Fibroblast of lung (primary cell): ENCODE data around the gene DYNLT4. TPM values are rescaled to one million over a fixed set of nuclear protein-coding genes. Genes with fewer than 3 reads are reported as not detected.

Experiments
- DNase-seq, 2 donors: peaks; one replicate each; pipeline versions ENCODE4 v3.0.0 to v3.0.0-alpha.2; 2010; ENCODE audit warnings: low read depth in 2 of 2
- H2AFZ ChIP-seq: 2 replicates; pipeline ENCODE4 v1.5.1; 2012; ENCODE audit warnings: low read length, control low read depth, inconsistent platforms
- H3K27ac ChIP-seq: 2 replicates; pipeline ENCODE4 v1.5.1; 2011; ENCODE audit warnings: low read length, control low read depth; ENCODE audit not compliant: insufficient read depth
- H3K27me3 ChIP-seq: 2 replicates; pipeline ENCODE4 v1.5.1; 2011; ENCODE audit warnings: mild to moderate bottlenecking, low read length; ENCODE audit not compliant: control insufficient read depth, insufficient read depth
- H3K36me3 ChIP-seq: 2 replicates; pipeline ENCODE4 v1.5.1; 2011; ENCODE audit warnings: low read length; ENCODE audit not compliant: control insufficient read depth, insufficient read depth
- H3K4me1 ChIP-seq: 2 replicates; pipeline ENCODE4 v1.5.1; 2011; ENCODE audit warnings: low read length; ENCODE audit not compliant: control insufficient read depth, insufficient read depth; ENCODE audit errors: extremely low read depth
- H3K4me2 ChIP-seq: 2 replicates; pipeline ENCODE4 v1.5.1; 2011; ENCODE audit warnings: low read length, control low read depth; ENCODE audit not compliant: insufficient read depth; ENCODE audit errors: extremely low read depth
- H3K4me3 ChIP-seq, 4 experiments: fragments of 200-600 bp in 1 of 4; sonication (generic) in 1 of 4; replicated peaks in 1 of 4; 2 replicates each; pipeline ENCODE4 v1.5.1; 2011 to 2016; ENCODE audit warnings: low read length in 4 of 4, low read depth in 3 of 4, mild to moderate bottlenecking in 3 of 4, control low read depth in 2 of 4, inconsistent platforms in 1 of 4, mixed read lengths in 1 of 4; ENCODE audit not compliant: insufficient read depth in 1 of 4; ENCODE audit errors: control extremely low read depth in 1 of 4
- H3K79me2 ChIP-seq: 2 replicates; pipeline ENCODE4 v1.5.1; 2012; ENCODE audit warnings: mild to moderate bottlenecking, low read length, inconsistent platforms; ENCODE audit not compliant: control insufficient read depth, insufficient read depth
- H3K9ac ChIP-seq: 2 replicates; pipeline ENCODE4 v1.5.1; 2011; ENCODE audit warnings: mild to moderate bottlenecking, low read length, control low read depth; ENCODE audit not compliant: insufficient read depth
- H3K9me3 ChIP-seq: 2 replicates; pipeline ENCODE4 v1.5.1; 2012; ENCODE audit warnings: low read depth, low read length; ENCODE audit not compliant: control insufficient read depth, insufficient read depth
- H4K20me1 ChIP-seq: 2 replicates; pipeline ENCODE4 v1.5.1; 2011; ENCODE audit warnings: low read length; ENCODE audit not compliant: control insufficient read depth, insufficient read depth; ENCODE audit errors: extremely low read depth
- CTCF ChIP-seq, 2 donors: IDR thresholded peaks in 1 of 2; conservative IDR thresholded peaks in 1 of 2; 1 replicate in 1 of 2; 2 replicates in 1 of 2; pipeline ENCODE4 v1.5.1; 2011 to 2012; ENCODE audit warnings: low read length in 2 of 2, control low read depth in 1 of 2, inconsistent platforms in 1 of 2, low read depth in 1 of 2, mild to moderate bottlenecking in 1 of 2
- EZH2 ChIP-seq: IDR thresholded peaks from 2 replicates; pipeline ENCODE4 v1.5.1; 2012; ENCODE audit warnings: low read length, control low read depth, mild to moderate bottlenecking; ENCODE audit errors: missing control alignments
- polyA plus RNA-seq, 2 donors: library from polyadenylated mRNA; depleted of rRNA in 1 of 2; stranded (reverse) in 1 of 2; unstranded in 1 of 2; fragments of >200 nt; gene quantifications; 2 replicates each; pipeline ENCODE4 v1.2.1, GENCODE V29; 2011 to 2012; ENCODE audit warnings: missing spikeins in 1 of 2
- total RNA-seq: library from RNA; depleted of rRNA; stranded (reverse); fragments of >200 nt; gene quantifications from 2 replicates; pipeline ENCODE4 v1.2.1, GENCODE V29; 2014

Gene DYNLT4
- total and polyA plus RNA-seq, 2 donors (not counting 1 experiment from before 2014, with no cell fraction given), result 0.66 TPM; not detected in 1

- Histone ChIP-seq H3K36me3 (no peaks in the 10 kb centered on the region), H4K20me1 (no peaks in the 10 kb centered on the region), H3K27ac (no peak overlapping the region), H3K9ac (no peak overlapping the region), H3K9me3 (no peaks in the 10 kb centered on the region), H3K27me3 (no peaks in the 10 kb centered on the region), H3K4me1 (no peaks in the 10 kb centered on the region), H3K79me2 (no peaks in the 10 kb centered on the region), H2AFZ (no peak overlapping the region), H3K4me2 (no peak overlapping the region), H3K4me3 (no peak overlapping the region)
- no peak for DNase-seq
- TF ChIP-seq EZH2 (no peak), CTCF (conservative IDR thresholded peaks at IDR 0.05 in 1 of 2, IDR thresholded peaks at IDR 0.05 in 1 of 2; ENCODE audit: low read depth in 1 of 2, low read length in 2 of 2) (no peak)
These were observed 41.5 kb upstream of the DYNLT4 start for GRCh38 chr1:44848456-44849181.

- Histone ChIP-seq H3K79me2 (no peaks in the 10 kb centered on the region), H3K9me3 (no peaks in the 10 kb centered on the region), H3K27ac (no peak overlapping the region), H3K9ac (no peak overlapping the region), H4K20me1 (no peaks in the 10 kb centered on the region), H3K4me2 (no peak overlapping the region), H3K4me3 (no peak overlapping the region), H3K36me3 (no peaks in the 10 kb centered on the region), H3K4me1 (no peaks in the 10 kb centered on the region), H3K27me3 (no peaks in the 10 kb centered on the region), H2AFZ (no peak overlapping the region)
- TF ChIP-seq EZH2 (no peak), CTCF (conservative IDR thresholded peaks at IDR 0.05 in 1 of 2, IDR thresholded peaks at IDR 0.05 in 1 of 2; ENCODE audit: low read depth in 1 of 2, low read length in 2 of 2) (no peak)
- no peak for DNase-seq
These were observed 40.7 kb upstream of the DYNLT4 start for GRCh38 chr1:44847845-44848244.

- no peaks in the 10 kb centered on the region for H3K79me2 ChIP-seq
- no peak overlapping the region for H3K4me2 ChIP-seq
- H3K27ac ChIP-seq, result no peak overlapping the region
- no peak overlapping the region for H3K4me3 ChIP-seq
- H3K36me3 ChIP-seq, result no peaks in the 10 kb centered on the region
- H4K20me1 ChIP-seq, result no peaks in the 10 kb centered on the region
- H3K27me3 ChIP-seq, result no peaks in the 10 kb centered on the region
- H3K9me3 ChIP-seq, result no peaks in the 10 kb centered on the region
- TF ChIP-seq CTCF (conservative IDR thresholded peaks at IDR 0.05 in 1 of 2, IDR thresholded peaks at IDR 0.05 in 1 of 2; ENCODE audit: low read depth in 1 of 2, low read length in 2 of 2) (no peak), EZH2 (no peak)
- no peaks in the 10 kb centered on the region for H3K4me1 ChIP-seq
- no peak overlapping the region for H2AFZ ChIP-seq
- H3K9ac ChIP-seq, result no peak overlapping the region
- no peak for DNase-seq
These were observed 39.8 kb upstream of the DYNLT4 start for GRCh38 chr1:44846985-44847384.
